Hematopoietic multipotent progenitor cell treated with erythropoietin and hydrocortisone succinate and interleukin-3 and kit ligand, for 8 days (in vitro differentiated cells): ENCODE results near the gene GSPT2.
A peak's percentile ranks its signal among the peaks of the same experiment; 100 is the strongest.
"Not testable (repeated sequence)": the region's sequence is repeated elsewhere in the genome, so short reads cannot be mapped to it uniquely, and the experiment has no call there.

ENCODE experiments used
- DNase-seq: peaks from one replicate; pipeline ENCODE4 v3.0.0-alpha.2; 2015

The GSPT2 gene

DNA sequence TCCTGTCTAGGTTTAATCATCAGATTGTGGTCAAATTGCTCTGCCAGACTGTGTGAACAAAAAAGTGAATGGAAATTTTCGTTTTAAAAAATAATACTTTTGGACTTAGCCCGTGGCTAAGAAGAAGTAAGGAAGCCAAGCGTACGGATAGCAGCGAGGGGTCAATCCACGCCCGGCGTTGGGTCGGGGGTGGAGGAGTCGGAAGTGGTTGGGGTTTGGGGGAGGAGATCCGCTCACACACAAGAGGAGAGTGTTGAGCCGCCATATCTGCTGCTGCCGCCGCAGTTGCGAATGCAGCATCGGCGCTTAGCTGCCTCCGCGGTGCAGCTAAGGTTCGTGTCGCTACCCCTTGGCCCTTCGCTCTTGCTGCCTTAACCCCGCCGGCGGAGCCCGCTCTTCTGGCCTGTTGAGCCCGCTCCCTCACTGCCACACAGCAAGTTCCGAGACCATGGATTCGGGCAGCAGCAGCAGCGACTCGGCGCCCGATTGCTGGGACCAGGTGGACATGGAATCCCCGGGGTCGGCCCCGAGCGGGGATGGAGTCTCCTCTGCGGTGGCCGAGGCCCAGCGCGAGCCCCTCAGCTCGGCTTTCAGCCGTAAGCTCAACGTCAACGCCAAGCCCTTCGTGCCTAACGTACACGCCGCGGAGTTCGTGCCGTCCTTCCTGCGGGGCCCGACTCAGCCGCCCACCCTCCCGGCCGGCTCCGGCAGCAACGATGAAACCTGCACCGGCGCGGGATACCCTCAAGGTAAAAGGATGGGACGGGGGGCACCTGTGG lies at the start of gene GSPT2:
Gene GSPT2, plus strand, starts transcription at position 264 of the 779 bp plus-strand sequence. Its CDS starts 185 bp downstream, at position 449.
- peak; percentile 75 for DNase-seq

- DNase-seq, result no peak
Observed at GRCh38 chrX:51694254-51694653, 49.0 kb upstream of the GSPT2 start.

GRCh38 chrX:51697397-51697796 lies 45.8 kb upstream of the GSPT2 start:
- no peak for DNase-seq

DNA sequence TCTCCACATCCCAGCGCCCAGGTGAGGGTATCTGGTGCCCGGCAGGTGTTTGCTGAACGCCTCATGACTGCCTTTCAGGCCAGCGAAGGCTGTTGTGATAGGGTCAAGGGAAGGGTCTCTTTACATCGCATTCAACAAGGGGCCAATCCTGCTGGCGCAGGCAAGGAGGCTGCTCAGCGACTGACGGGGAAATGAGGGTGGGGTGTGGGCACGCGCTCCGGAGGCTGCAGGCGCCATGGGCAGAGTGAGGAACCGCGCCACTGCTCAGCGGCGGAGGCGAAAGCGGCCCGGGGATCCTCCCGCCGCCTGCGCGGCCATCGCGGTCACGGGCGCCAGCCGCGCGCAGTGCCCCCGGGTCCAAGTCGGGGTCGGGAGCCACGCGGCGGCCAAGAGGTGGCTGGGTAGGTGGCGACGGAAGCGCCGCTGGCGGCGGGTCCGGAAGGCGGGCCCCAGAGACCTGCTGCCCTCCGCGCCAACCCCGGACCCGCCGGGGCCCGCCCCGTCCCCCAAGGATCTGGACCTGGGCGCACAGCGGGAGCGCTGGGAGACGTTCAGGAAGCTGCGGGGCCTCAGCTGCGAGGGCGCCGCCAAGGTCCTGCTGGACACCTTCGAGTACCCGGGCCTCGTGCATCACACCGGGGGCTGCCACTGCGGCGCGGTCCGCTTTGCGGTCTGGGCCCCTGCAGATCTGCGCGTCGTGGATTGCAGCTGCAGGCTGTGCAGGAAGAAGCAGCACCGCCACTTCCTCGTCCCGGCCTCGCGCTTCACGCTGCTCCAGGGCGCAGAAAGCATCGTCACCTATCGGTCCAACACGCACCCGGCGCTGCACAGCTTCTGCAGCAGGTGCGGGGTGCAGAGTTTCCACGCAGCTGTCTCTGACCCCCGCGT lies 32.7 kb upstream of the GSPT2 start, which contains the start of gene CENPVL1:
Gene CENPVL1, plus strand, starts transcription at position 236 of the 888 bp plus-strand sequence. Its CDS starts 0 bp downstream, at position 236.
- DNase-seq, result not testable (repeated sequence)

DNA sequence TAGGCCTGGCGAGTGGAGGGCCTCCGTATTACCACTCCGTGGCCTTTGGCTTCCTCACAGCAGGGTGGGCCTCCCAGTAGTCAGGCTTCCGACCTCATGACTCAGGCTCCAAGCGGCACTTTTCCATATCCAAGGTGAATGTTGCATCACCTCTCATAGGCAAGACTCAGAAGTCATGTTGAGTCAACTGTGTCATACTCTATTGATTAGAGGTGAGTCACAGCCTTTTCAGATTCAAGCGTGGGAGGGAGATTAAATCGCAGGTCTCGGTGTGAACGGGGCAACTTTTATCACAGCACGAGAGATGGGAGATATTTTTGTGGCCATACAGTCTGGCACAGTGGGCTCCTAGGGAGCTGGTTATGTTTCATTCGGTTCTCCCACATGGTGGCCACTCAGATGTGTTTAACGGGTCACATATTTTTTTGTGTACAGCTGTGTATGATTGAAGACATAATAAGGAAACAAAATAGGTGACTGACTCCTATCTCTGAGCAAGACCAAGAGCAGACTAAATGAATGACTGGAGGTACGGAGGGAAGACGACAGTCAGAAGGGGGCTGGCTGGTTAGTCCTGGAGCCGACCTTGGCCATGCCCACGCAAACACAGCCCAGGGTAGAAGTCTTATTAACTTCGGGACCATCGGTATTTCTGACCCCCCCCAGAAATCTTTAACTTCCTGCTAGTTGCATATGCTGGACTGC lies 30.1 kb upstream of the GSPT2 start:
- DNase-seq, result not testable (repeated sequence)

- no peak for DNase-seq
Observed at GRCh38 chrX:51728202-51728601, 15.0 kb upstream of the GSPT2 start.

DNA sequence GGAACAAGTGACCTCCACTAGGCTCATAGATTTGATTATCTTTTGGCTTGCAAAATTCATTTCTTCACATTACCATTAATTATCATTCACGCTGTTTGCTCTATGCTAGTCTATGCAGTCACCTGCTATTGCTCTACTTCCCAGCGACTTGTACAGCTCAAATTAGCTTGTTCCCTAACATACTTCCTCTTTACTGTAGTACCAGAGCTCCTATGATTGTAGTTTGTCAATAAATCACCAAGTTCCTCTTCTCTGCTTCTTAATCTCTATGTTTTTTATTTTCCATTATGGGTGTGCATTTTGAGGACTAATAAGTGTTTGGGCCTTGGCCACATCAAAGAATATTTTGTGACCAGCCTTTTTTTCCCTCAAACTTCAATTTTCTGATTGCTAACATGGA lies 6.2 kb upstream of the GSPT2 start:
- no peak for DNase-seq

- no peak for DNase-seq
Observed at GRCh38 chrX:51742586-51742985, 656 bp upstream of the GSPT2 start.

- DNase-seq, result no peak
Observed at GRCh38 chrX:51747671-51748070, 4.4 kb downstream of the GSPT2 start.

DNA sequence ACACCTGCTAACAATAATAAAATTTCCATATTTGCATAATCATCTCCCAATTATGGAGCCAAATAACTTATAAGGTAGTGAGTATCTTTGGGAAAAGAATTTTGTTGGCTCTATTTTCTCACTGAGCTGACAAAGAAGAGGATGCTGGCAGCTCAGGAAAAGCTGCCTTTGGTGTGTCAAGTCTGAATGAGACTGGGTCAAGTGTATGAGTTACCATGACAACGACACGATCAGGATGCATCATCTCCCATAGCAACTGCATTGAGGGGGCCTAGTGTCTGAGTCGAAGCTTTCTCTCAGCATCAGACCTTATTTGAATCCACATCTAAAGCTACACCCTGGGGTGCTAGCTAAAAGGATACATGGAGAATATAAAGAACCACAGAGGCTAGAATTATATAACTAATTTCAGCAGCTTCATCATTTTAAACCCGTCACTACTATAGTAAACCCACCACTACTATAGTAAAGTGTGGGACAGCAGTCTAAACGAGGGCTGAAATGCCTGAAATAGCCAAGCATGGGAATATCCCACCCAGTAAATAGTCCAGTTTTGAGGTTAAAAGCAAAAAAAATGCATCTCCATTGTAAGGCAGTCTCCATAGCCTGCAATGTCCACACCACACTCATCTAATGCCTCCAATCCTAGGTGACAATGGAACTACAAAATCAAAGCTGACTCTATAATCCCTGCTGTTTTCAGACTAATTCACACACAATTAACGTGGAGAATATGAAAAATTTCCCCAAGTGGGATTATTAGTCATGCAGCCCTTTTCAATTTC lies 16.0 kb downstream of the GSPT2 start:
- no peak for DNase-seq

GRCh38 chrX:51760657-51761056 lies 17.4 kb downstream of the GSPT2 start:
- DNase-seq, result no peak

DNA sequence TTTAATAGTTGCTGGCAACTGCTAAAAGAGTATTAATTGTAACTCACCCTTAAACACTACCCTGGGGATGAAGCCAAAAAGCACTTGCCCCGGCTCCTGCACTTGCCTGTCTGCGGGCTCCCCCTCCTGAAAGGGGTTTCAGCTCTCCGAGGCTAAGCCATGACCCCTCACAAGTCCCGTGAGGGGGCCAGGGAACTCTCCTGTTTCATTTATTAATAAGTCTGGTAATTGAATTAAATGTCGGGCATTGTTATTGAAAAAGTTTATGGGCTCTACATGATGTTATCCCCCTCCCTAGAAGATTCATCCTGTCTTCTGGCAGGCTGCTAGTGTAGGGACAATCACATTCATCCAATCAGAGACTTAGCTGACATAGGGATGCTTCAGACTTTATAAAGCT lies 23.3 kb downstream of the GSPT2 start:
- DNase-seq, result no peak

- DNase-seq, result no peak
Observed at GRCh38 chrX:51776851-51777250, 33.6 kb downstream of the GSPT2 start.

DNA sequence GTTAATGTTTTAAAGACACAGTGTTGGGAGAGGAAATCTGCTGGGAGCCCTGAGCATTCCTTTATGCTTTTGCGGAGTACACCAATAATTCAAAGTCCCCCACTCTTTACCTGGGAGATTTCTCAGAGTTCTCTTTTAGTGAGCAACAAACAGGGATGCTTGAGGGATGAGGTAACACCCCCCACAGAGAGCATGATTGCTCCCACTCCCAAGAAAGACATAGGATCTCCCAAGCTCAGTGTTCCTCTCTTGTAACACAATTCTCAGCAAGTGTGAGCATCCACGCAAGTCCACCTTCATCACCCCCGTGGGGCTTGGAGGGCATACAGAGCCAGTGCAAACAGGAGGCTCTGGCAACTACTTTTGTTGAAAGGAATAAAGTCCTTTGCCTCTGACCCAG lies 36.1 kb downstream of the GSPT2 start:
- no peak for DNase-seq

DNA sequence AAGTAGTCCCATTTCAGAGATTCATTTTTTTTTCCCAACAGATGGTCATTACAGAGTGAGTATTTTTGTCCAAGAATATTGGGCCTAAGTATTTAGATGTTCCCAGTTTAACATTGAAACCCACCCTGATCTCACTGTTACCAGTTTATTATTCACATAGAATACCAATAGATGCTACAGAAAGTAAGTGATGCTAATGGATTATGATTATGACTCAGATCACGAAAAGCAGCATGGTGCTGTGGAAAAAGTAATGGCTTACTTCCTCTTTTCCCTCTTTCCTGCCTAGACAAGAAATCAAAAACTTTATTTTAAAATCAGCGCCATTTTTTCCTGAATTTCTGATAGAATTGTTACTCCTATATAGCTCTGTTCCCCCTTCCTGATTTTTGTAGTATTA lies 51.9 kb downstream of the GSPT2 start:
- DNase-seq, result no peak
